HG02852 (cell line): ENCODE results near the gene WDR91.

Experiments used
- ATAC-seq: cut with Tn5 transposase; IDR thresholded peaks from one replicate; pipeline ENCODE4 v1.9.1; 2021; ENCODE audit warnings: mild to moderate bottlenecking, moderate library complexity; ENCODE audit not compliant: unreplicated experiment

WDR91 gene

GRCh38 chr7:135164357-135165061 is 46.8 kb downstream of the WDR91 start:
- no peak for ATAC-seq

- ATAC-seq, result no peak
These were observed 48.8 kb downstream of the WDR91 start for GRCh38 chr7:135162382-135163001.

GRCh38 chr7:135161669-135162068 is 49.7 kb downstream of the WDR91 start:
- no peak for ATAC-seq

GRCh38 chr7:135160858-135161653 is 50.3 kb downstream of the WDR91 start:
- ATAC-seq, result no peak

- peak; percentile 38 for ATAC-seq
These were observed 51.0 kb downstream of the WDR91 start for GRCh38 chr7:135160098-135160857.

- ATAC-seq, result no peak
These were observed 51.8 kb downstream of the WDR91 start for GRCh38 chr7:135159359-135160085.

DNA sequence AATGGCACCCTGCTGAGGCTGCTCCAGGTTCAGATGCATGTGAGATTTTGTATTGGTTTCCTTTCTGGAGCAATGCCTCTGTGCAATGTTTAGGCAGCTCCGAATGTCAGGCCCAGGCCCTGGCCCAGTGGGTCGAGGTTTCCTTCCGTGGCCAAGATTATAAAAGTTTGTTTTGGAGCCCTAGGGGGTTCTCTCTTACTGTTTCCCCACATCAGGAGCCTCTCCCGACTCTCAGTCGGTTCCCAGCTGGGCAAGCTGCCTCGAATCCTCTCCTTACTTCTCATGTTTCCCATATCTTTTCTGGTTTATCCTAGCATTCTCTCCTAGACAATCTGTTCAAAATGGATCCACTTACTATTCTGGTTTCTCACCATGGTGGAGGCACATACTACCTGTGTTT is 52.5 kb downstream of the WDR91 start:
- ATAC-seq, result no peak

DNA sequence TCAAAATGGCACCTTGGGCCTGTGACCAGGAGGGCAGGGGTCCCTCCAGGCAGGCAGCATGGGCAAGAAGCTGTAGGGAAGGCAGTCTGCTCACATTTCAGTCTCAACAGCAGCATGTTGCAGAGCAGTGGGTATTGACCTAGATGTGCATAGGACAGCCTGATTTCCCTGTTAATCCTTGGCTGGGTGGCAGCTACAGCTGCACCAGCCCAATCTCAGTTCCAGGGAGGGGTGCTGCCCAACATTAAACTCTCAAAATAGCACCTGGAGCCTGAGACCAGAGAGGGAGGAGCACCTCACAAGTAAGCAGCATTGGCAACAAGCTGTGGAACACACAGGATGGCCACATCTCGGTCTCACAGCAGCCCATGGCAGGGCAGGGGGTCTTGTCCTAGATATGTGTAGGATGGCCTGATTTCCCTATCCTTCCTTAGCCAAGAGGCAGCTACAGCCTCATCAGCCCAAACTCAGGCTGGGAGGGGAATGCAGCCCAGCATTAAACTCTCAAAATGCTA is 53.1 kb downstream of the WDR91 start:
- ATAC-seq, result no peak

DNA sequence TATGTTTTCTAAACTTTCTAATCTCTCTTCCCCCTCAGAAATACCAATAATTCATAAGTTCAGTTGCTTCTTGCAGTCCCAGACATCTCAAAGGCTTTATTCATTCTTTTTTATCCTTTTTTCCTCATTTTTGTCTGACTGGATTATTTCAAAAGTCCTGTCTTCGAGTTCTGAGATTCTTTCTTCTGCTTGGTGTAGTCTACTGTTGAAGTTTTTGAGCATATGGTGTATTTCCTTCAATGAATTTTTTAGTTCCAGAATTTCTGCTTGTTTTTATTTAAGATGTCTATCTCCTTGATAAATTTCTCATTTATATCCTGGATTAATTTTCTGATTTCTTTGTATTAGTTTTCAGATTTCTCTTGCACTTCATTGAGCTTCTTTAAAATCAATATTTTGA is 55.0 kb downstream of the WDR91 start:
- ATAC-seq, result no peak

- ATAC-seq, result no peak
These were observed 56.6 kb downstream of the WDR91 start for GRCh38 chr7:135154734-135155133.

DNA sequence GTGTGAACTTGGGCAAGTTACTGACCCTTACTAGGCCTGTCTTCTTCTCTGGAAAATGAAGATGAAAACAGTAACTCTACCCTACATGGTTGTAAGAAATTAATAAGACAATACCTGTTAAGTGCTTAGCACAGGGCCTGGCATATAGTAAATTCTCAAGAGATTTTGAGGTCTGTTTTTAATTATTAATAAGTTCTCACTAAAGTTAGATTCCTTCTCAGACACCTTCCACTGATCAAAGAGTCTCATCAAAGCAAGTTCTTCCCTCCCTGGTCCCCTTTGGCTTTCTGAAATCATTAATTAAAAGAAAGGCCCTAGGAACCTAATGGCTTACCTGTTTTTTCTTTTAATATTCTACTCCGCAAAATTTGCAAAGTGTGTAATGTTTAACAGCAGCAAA is 58.9 kb downstream of the WDR91 start:
- ATAC-seq, result no peak

DNA sequence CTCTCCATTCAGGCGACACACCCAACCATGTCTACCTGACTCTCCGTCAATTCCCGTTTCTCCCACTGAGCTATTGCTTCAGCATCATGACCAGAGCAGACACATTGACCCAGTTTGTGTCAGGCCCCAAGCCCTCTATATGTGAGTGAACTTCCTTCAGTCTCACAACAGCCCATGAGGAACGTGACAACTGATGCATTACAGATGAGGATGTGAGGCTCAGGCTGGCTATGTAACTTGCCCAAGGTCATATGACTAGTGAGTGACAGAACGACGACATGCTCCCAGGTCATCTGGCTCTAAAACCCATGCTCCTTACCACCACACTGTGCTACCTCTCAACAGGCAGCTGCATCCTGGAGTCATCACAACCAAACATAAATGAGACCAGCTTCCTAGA is 59.8 kb downstream of the WDR91 start:
- no peak for ATAC-seq

- ATAC-seq, result no peak
These were observed 60.2 kb downstream of the WDR91 start for GRCh38 chr7:135151132-135151531.

DNA sequence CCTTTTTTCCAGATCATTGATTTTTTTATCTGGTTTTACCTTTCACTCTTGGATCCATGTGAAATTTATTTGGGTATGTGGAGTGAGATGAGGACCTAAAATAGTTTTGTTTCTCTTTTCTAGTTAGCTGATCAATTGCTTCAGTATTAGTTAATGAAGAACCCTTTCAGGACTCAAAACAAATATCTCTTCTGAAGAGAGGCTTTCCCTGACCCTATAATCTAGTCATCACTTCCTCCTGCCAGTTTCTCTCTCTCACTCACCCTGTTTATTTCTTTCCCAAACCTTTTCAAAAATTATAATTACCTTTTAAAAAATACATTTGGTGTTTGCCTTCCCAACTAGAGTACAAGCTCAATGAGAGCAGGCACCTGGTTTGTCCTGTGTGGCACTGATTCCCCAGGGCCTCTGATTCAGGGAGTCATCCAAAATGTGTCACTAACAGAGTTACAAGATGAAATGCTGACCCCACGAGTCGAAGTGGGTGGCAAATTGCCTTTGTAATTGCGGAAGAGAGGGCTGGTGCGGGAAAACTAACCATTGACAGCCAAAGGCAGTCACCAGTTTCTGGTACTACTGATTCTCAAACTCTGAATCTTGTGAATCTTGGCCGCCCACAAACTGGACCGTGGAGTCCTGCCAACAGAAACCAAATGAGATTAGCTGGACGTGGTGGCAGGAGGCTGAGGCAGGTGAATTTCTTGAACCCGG is 61.1 kb downstream of the WDR91 start:
- no peak for ATAC-seq

- ATAC-seq, result peak; percentile 65
These were observed 63.2 kb downstream of the WDR91 start, which contains the start of gene TMEM140 for GRCh38 chr7:135147899-135148721. TSS of gene TMEM140 (plus strand) at chr7:135148072. CDS start at chr7:135164442, 16,370 bp downstream.

GRCh38 chr7:135147341-135147898 is 63.9 kb downstream of the WDR91 start:
- ATAC-seq, result no peak

DNA sequence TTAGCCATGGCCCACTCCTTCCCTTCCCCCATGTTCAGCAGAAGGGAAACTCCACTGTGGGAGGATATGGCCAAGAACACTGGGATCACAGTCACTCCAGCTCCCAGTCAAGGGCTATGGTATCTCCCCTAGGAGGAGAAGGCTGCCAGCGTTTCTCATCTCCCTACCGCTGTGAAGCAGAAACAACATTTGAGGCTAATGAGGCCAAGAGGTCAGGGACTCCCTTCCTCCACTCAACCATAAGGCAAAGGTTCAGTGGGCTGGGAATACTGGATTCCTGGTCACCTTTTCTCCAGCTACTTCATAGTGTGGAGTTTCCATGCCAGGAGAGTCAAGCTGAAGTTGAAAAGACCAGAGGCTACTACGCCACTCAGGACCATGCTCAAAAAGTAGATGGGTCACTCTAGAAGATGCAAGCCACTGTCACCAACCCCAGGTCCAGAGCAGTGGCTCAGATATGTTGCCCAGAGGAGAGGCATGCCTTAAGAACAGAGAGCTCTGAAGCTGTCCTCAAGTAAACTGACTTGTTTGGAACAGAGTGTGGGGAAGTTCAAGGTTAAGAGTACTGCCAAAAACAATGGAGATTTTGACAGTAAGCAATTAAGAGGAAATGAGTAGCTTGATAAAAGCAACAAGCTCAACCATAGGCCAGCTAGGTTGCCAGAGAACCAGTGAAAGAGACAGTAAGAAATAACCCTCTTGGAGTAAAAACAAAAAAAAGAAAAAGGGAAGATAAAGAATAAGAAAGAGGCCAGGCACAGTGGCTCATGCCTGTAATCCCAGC is 67.2 kb downstream of the WDR91 start:
- no peak for ATAC-seq
